HG03342 (cell line): ENCODE results near the gene ACVR1.

Source experiments
- ATAC-seq: cut with Tn5 transposase; IDR thresholded peaks from one replicate; pipeline ENCODE4 v1.9.1; 2021; ENCODE audit warnings: mild to moderate bottlenecking, moderate library complexity; ENCODE audit not compliant: unreplicated experiment

The ACVR1 gene

GRCh38 chr2:157876066-157876785 lies at the start of gene ACVR1:
ACVR1 (minus strand) TSS chr2:157876330; CDS start chr2:157799493, 76,837 bp downstream.
- peak; percentile 83 for ATAC-seq

- ATAC-seq = no peak
Measured at GRCh38 chr2:157925071-157925470, 48.9 kb upstream of the ACVR1 start.

GRCh38 chr2:157923598-157924217 lies 47.6 kb upstream of the ACVR1 start:
- ATAC-seq = no peak

GRCh38 chr2:157922815-157923214 lies 46.7 kb upstream of the ACVR1 start:
- no peak for ATAC-seq

DNA sequence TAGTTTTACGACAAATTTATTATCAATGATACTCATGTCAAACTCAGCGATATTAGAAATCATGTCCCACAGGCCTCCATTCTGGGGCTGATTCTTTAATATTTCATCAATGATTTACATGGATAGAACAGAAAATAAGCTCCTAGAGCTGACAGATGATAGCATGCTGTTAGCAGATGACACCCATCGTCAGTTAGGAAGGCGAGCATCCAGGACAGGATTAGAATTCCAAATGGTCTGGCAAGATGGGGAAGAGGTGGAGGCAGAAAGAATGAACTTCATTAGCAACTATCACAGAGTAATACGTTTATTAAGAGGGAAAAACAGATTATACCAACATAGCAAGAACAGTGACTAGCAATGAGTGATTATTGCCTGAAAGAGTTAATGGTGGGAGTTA lies 46.2 kb upstream of the ACVR1 start:
- ATAC-seq = no peak

GRCh38 chr2:157920736-157921135 lies 44.6 kb upstream of the ACVR1 start:
- no peak for ATAC-seq

DNA sequence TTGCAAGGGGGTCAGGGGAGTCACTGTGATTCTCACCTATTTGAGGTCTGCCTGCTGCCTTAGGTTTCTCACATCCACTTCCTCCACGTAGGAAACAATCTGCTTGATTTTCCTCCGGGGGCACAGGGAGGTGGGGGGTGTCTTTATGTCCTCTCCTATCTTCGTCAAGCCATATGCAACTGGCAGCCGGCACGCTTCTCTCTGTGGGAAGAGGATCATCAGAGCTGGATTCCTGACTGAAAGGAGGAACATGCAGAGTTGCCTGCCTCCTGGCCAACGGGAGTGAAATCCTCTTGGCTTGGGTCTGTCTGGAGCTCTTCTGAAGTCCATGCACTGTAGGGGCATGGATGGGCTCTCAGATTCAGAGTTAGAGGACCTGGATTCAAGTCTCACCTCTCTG lies 43.1 kb upstream of the ACVR1 start:
- ATAC-seq = no peak

- ATAC-seq = no peak
Measured at GRCh38 chr2:157918319-157918718, 42.2 kb upstream of the ACVR1 start.

DNA sequence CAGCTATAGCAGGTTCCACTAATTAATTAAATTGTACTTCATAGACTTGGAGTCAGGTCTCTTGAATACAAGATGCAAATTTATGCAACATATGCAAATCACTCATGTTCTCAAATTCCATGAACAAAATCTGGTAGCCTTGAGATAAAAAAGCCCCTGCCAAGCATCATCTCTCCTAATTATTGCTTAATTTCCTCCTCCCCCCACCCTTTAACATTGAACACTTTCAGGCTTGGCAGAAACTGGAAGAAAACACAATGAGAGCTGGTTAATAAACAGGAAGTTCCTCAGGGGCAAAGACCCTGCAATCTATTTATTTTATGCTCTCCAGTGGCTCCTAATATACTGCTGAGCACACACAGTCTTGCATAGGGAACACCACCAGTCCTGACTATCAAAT lies 35.6 kb upstream of the ACVR1 start:
- no peak for ATAC-seq

DNA sequence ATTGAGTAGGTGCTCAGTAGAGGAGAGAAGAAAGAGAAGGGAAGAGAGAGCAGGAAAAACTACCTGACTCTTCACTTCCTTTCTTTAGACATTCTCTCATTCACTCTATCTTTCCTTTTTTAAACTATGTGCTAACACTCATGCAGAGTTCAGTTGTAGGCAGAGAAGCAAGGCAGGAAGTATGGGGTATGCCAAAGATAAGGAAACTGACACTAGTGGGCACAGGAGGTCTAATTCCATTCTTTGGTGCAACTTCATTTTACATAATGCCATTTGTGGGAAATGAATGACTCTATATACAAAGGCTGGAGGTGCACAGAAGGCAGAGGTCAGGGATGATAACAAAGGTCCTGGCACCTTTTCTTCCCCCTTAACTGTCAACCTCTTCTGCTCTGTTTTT lies 35.1 kb upstream of the ACVR1 start:
- no peak for ATAC-seq

- ATAC-seq = no peak
Measured at GRCh38 chr2:157905092-157905491, 29.0 kb upstream of the ACVR1 start.

DNA sequence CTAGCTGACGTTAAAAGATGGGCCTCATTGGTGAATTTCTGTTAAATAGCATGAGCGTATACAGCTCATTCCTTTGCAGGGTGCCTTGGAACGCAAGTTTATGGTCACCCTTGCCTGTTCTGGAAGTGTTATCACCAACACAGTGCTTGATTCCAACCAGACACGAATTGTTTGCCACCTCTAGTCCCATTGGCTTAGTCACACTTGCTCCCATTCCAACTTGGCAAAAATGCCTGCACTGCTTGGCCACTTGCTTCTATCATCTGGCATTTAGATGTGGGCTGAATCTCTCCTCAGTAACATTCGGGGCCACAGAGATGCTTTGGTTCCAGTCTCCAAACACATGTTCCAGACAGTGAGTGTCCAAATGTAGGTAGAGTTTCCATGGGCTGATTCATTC lies 27.5 kb upstream of the ACVR1 start:
- no peak for ATAC-seq

DNA sequence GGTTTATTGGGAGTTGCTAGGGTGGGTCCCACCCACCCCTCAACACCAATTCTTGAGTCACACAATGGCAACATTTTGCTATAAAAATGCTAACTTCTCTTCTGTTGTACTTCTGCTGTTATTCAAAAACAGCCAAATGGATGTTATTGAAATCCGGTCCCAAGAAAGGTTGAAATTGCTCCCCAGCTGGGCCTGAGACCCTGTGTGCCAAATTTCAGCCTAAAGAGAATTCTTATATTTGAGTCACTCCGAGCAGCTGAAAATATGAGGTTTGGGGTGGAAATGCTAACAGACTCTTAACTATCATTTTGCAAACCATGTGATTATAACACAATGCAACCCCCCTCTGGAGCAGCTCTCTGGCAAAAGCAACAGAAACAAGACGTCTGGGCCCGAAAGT lies 27.0 kb upstream of the ACVR1 start:
- no peak for ATAC-seq

- no peak for ATAC-seq
Measured at GRCh38 chr2:157902692-157903091, 26.6 kb upstream of the ACVR1 start.

GRCh38 chr2:157901325-157901724 lies 25.2 kb upstream of the ACVR1 start:
- ATAC-seq = no peak

GRCh38 chr2:157900684-157901083 lies 24.6 kb upstream of the ACVR1 start:
- no peak for ATAC-seq

- ATAC-seq = no peak
Measured at GRCh38 chr2:157900203-157900602, 24.1 kb upstream of the ACVR1 start.

DNA sequence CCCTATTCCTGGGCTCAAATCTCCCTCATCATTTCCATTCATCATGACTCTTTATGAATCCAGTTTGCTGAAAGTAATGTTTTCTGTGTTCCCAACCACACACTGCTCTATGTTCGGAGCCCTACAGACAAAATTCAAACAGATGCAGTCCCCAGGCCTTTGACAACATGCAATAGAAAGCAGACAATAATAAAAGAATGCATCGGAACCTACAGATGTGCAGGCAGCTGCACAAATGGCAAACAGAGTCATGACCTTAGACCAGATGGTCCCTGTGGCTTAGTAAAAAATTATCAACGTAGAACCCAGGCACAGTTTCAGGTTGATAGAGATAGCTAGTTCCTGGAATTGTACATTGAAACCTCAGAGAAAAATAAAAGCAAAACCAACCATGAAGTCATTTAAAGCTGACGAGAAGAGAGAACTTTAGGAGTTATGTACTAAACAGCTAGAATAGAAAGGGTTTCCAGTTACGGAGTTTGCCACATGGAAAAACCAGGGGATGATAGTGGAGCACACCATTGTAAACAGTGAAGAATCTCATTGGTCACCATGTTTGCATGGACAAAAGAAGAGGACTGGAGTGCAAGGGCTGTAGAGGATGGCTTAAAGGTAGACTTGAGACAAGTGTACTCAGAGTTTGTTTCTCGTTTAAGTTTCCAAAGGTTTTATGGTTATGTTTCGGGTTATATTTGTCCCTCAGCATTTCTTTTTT lies 23.2 kb upstream of the ACVR1 start:
- ATAC-seq = peak; percentile 63

- peak; percentile 30 for ATAC-seq
Measured at GRCh38 chr2:157898591-157898996, 22.5 kb upstream of the ACVR1 start.

DNA sequence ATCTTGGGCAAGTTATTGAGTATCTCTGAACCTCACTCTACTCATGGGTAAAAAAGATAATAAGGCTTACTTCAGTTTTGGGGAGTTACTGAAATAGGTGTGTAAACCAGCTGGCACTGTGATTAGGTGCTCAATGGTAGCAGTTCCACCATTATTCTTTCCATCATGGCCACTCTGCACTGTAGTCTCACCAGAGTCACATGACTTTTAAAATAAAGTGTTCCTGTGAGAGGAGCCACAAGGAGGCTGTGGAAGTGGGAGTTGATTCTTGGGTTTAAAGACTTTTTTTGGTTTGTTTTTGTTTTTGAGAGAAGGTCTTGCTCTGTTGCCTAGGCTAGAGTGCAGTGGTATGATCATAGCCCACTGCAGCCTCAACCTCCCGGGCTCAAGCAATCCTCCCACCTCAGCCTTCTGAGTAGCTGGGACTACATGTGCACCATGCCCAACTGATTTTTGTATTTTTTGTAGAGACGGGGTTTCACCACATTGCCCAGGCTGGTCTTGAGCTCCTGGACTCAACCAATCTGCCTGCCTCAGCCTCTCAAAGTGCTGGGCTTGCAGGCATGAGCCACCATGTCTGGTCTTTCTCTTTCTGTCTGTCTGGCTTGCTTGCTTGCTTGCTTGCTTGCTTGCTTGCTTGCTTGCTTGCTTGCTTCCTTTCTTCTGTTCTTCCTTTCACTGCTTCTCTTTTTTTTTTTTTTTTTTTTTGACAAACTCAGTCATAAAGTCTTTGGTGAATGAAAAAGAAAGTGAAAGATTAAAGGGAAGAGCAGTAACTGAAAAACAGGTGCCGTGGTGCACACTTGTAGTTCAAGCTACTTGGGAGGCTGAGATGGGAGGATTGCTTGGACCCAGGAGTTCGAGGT lies 21.2 kb upstream of the ACVR1 start:
- ATAC-seq = peak; percentile 62

GRCh38 chr2:157895531-157895930 lies 19.4 kb upstream of the ACVR1 start:
- ATAC-seq = no peak
